ENCODE measurements around the gene YWHAQ. TPM values are rescaled to one million over a fixed set of nuclear protein-coding genes. Genes with fewer than 3 reads are reported as not detected.

Gene YWHAQ
- total RNA-seq, 2 experiments from 2014 or later = 370 to 508 TPM

- H3K36me3 Mint-ChIP-seq (ENCODE audit: low read depth) = no peaks in the 10 kb centered on the region
- peak overlapping the region; percentile 43 for H3K27ac Mint-ChIP-seq
- intact Hi-C loops (cut with DNase I, micrococcal nuclease) = loop anchor here (1.0 to 2.0 kb wide), 9 partner anchors 13 to 99 kb away; partner anchors contain the start of gene ADAM17 (in 1 of the 2)
- H3K27me3 Mint-ChIP-seq = peaks cover 10% of the 10 kb centered on the region
- no peaks in the 10 kb centered on the region for H3K9me3 Mint-ChIP-seq (ENCODE audit: low read depth)
- no peak overlapping the region for H3K4me3 Mint-ChIP-seq
- ChIA-PET CTCF (interaction anchor here (0.8 to 1.0 kb wide), 2 partner anchors 50 to 58 kb away, joined by 3 to 4 read pairs; no protein-coding TSS in a partner anchor), POLR2A (interaction anchor here (0.6 to 1.7 kb wide), 6 partner anchors 13 to 115 kb away, joined by 3 to 8 read pairs (median 4); partner anchors contain the start of gene YWHAQ)
- peaks cover 47% of the 10 kb centered on the region for H3K4me1 Mint-ChIP-seq
- DNase-seq (no peak), ATAC-seq (no peak)
Observed at GRCh38 chr2:9654452-9655100, 23.8 kb upstream of the YWHAQ start.

DNA sequence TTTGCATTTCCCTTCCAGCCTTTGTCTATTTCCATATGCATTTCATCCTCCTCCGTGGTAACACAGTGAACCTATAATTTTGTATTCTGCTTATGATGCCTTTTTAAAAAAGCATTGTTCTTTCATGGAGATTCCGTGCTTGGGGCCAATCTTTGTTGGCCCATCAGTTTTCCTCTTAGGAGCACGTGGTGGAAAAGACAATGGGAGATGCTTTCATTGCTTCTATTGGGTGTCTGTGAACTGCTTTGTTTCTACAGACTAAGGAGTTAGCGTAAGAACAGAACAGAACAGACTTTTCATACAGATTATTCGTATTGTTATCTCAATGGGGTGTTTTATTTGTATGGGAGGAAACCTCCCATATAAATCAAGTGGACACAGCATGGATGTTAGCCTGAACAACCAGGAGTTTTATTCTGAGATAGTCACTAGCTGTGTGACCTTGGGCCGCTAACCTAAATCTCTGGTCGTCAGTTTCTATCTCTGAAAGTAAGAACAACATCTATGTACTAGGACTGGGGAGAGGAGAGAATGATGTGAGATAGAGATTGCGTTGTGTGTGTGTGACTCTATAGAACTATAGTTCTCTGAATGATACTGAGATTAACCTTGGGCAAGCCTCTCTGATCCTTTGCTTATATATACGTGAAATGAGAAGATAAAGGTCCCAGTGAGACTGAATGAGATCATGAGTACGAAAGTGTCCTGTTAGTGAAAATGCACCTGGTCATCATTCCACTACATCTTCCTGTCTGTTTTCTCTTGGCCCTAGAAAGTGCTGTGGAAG is 22.9 kb upstream of the YWHAQ start:
- Mint-ChIP-seq H3K27me3 (peaks cover 10% of the 10 kb centered on the region), H3K4me1 (peaks cover 47% of the 10 kb centered on the region), H3K27ac (no peak overlapping the region), H3K9me3 (ENCODE audit: low read depth) (no peaks in the 10 kb centered on the region), H3K4me3 (no peak overlapping the region), H3K36me3 (ENCODE audit: low read depth) (no peaks in the 10 kb centered on the region)
- DNase-seq (no peak), ATAC-seq (peak; percentile 5)
- CTCF ChIA-PET = no interaction called here
- POLR2A ChIA-PET = interaction anchor here (1.1 kb wide), 1 partner anchor 46 kb away, joined by 3 read pairs; no protein-coding TSS in a partner anchor
- intact Hi-C loops (cut with DNase I, micrococcal nuclease) = loop anchor here in 1 of 2 experiments (2.0 kb wide), 1 partner anchor 13 kb away; no protein-coding TSS in a partner anchor

DNA sequence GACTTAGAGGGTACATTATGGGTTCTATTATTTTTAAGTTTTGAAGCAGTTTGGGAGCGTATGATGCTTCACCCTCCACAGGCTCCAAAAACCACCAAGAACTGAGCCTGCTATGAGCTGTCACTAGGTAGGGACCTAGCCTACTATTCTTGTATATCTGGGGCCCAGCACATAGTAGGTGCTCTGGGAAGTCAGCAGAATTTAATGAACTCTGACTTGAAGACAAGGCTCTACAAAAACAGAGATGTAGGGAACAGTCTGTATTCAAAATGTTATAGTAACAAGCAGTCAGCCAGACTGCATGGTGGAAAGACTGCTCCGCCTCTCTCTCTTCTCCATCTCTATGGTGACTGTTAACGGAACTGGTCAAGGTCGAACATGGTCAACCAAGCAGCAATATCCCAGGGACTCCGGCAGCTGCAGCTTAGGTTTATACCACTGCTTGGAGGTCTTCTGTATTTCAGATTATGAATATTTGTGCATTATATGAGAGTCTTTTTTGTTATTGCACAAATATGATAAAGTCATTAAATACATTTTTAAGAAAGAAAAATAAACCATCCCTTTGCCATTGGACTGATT is 22.2 kb upstream of the YWHAQ start:
- DNase-seq (no peak), ATAC-seq (no peak)
- CTCF ChIA-PET = no interaction called here
- peaks cover 47% of the 10 kb centered on the region for H3K4me1 Mint-ChIP-seq
- H3K27me3 Mint-ChIP-seq = peaks cover 10% of the 10 kb centered on the region
- no peak overlapping the region for H3K27ac Mint-ChIP-seq
- H3K9me3 Mint-ChIP-seq (ENCODE audit: low read depth) = no peaks in the 10 kb centered on the region
- no peak overlapping the region for H3K4me3 Mint-ChIP-seq
- POLR2A ChIA-PET = no interaction called here
- intact Hi-C loops (cut with DNase I, micrococcal nuclease) = no loop called here
- H3K36me3 Mint-ChIP-seq (ENCODE audit: low read depth) = no peaks in the 10 kb centered on the region

- intact Hi-C loops (cut with DNase I, micrococcal nuclease) = no loop called here
- ChIA-PET POLR2A (no interaction called here), CTCF (no interaction called here)
- Mint-ChIP-seq H3K4me3 (no peak overlapping the region), H3K9me3 (ENCODE audit: low read depth) (no peaks in the 10 kb centered on the region), H3K27ac (no peak overlapping the region), H3K36me3 (ENCODE audit: low read depth) (no peaks in the 10 kb centered on the region), H3K4me1 (peaks cover 44% of the 10 kb centered on the region), H3K27me3 (peaks cover 10% of the 10 kb centered on the region)
- ATAC-seq (no peak), DNase-seq (no peak)
Observed at GRCh38 chr2:9652267-9652666, 21.5 kb upstream of the YWHAQ start.

DNA sequence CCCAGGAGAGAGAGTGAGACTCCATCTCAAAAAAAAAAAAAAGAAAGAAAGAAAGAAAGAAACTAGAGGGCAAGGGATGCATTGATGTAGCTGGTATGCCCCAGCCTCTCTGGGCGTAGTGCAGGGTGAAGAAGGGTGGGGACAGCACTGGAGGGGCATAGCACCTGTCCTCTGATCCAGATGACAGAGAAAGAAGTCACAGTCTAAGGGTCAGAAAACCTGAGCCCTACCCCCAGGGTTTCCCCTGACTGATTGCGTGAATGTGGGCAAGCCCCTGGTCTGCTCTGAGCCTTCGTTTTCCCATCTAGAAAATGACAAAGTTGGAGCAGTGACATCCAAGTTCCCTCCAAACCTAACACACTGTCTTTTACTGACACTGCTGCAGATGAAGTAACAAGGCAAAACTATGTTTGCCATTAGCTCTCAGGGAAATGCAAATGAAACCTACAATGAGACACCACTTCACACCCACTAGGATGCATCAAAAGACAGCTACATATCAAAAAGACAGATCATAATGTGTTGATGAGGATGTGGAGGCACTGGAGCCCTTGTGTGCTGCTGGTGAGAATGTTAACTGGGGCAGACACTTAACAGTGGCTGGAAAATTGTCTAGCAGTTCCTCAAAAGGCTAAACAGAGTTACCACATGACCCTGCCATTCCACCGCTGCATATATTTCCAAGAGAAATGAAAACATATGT is 19.5 kb upstream of the YWHAQ start:
- peaks cover 10% of the 10 kb centered on the region for H3K27me3 Mint-ChIP-seq
- ATAC-seq (peak; percentile 52), DNase-seq (no peak)
- intact Hi-C loops (cut with DNase I, micrococcal nuclease) = no loop called here
- peaks cover 25% of the 10 kb centered on the region for H3K4me1 Mint-ChIP-seq
- H3K36me3 Mint-ChIP-seq (ENCODE audit: low read depth) = no peaks in the 10 kb centered on the region
- no peak overlapping the region for H3K27ac Mint-ChIP-seq
- ChIA-PET CTCF (interaction anchor here (0.8 kb wide), 1 partner anchor 81 kb away, joined by 3 read pairs; no protein-coding TSS in a partner anchor), POLR2A (no interaction called here)
- no peak overlapping the region for H3K4me3 Mint-ChIP-seq
- no peaks in the 10 kb centered on the region for H3K9me3 Mint-ChIP-seq (ENCODE audit: low read depth)

GRCh38 chr2:9649261-9649660 is 18.5 kb upstream of the YWHAQ start:
- intact Hi-C loops (cut with DNase I, micrococcal nuclease) = no loop called here
- H3K9me3 Mint-ChIP-seq (ENCODE audit: low read depth) = no peaks in the 10 kb centered on the region
- H3K4me3 Mint-ChIP-seq = no peak overlapping the region
- DNase-seq (no peak), ATAC-seq (no peak)
- peaks cover 10% of the 10 kb centered on the region for H3K27me3 Mint-ChIP-seq
- H3K4me1 Mint-ChIP-seq = peaks cover 16% of the 10 kb centered on the region
- H3K36me3 Mint-ChIP-seq (ENCODE audit: low read depth) = no peaks in the 10 kb centered on the region
- POLR2A ChIA-PET = no interaction called here
- no peak overlapping the region for H3K27ac Mint-ChIP-seq
- CTCF ChIA-PET = no interaction called here

- H3K36me3 Mint-ChIP-seq (ENCODE audit: low read depth) = no peaks in the 10 kb centered on the region
- peaks cover 7% of the 10 kb centered on the region for H3K27me3 Mint-ChIP-seq
- H3K4me1 Mint-ChIP-seq = peaks cover 12% of the 10 kb centered on the region
- intact Hi-C loops (cut with DNase I, micrococcal nuclease) = no loop called here
- H3K9me3 Mint-ChIP-seq (ENCODE audit: low read depth) = no peaks in the 10 kb centered on the region
- no peak for ATAC-seq
- POLR2A ChIA-PET = no interaction called here
- H3K4me3 Mint-ChIP-seq = no peak overlapping the region
- H3K27ac Mint-ChIP-seq = no peak overlapping the region
- no peak for DNase-seq
- CTCF ChIA-PET = no interaction called here
Observed at GRCh38 chr2:9648821-9649220, 18.0 kb upstream of the YWHAQ start.

GRCh38 chr2:9647884-9648283 is 17.1 kb upstream of the YWHAQ start:
- Mint-ChIP-seq H3K4me1 (peaks cover 13% of the 10 kb centered on the region), H3K27ac (no peak overlapping the region), H3K9me3 (ENCODE audit: low read depth) (no peaks in the 10 kb centered on the region), H3K4me3 (no peak overlapping the region), H3K36me3 (ENCODE audit: low read depth) (no peaks in the 10 kb centered on the region), H3K27me3 (peaks cover 6% of the 10 kb centered on the region)
- ChIA-PET POLR2A (no interaction called here), CTCF (interaction anchor here (1.1 kb wide), 1 partner anchor 53 kb away, joined by 3 read pairs; no protein-coding TSS in a partner anchor)
- no peak for ATAC-seq
- intact Hi-C loops (cut with DNase I, micrococcal nuclease) = no loop called here
- DNase-seq = no peak

DNA sequence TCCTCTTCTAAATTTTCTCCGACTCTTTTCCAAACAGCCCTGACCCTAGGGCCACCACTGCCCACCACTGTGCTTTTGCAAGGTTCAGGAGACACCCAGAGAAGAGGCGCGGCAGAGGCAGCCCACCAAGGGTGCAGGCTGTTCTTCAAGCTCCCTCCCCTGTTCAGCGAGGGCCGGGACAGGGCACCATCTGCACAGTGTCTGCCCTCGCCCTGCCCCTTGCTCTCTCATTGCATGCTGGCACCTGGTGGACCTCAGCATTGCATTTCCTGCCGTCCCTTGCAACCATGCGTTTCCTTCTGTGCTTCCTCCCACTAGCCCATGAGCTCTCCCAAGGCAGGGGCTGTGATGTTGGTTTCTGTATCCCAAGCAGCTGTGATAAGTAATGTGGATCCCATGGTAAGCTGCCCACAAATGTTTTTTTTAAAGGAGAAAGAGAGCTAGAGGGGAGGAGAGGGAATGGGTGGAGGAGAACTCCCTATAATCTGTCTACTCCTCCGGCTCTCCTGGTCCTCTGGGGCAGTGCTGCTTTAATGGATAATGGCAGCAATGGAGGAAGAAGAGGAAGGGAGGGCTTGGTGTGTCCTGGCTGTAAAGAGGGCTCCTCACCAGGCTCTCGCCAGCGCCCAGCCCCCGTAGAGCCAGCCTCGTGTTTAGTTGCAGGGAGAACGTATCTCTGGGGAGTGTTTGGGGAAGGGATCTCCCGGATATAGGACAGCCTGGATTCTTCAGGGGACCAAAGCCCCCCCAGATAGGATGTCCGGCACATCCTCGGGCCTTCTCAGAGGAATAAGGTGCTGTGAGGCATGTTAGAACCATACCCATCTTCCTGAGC is 15.6 kb upstream of the YWHAQ start:
- H3K9me3 Mint-ChIP-seq (ENCODE audit: low read depth) = no peaks in the 10 kb centered on the region
- peaks cover 20% of the 10 kb centered on the region for H3K4me1 Mint-ChIP-seq
- no peak overlapping the region for H3K4me3 Mint-ChIP-seq
- H3K27ac Mint-ChIP-seq = no peak overlapping the region
- ATAC-seq (no peak), DNase-seq (no peak)
- no peaks in the 10 kb centered on the region for H3K36me3 Mint-ChIP-seq (ENCODE audit: low read depth)
- POLR2A ChIA-PET = no interaction called here
- intact Hi-C loops (cut with DNase I, micrococcal nuclease) = no loop called here
- H3K27me3 Mint-ChIP-seq = no peaks in the 10 kb centered on the region
- CTCF ChIA-PET = no interaction called here

- DNase-seq (no peak), ATAC-seq (no peak)
- H3K27me3 Mint-ChIP-seq = peaks cover 2% of the 10 kb centered on the region
- H3K36me3 Mint-ChIP-seq (ENCODE audit: low read depth) = no peaks in the 10 kb centered on the region
- ChIA-PET POLR2A (no interaction called here), CTCF (no interaction called here)
- intact Hi-C loops (cut with DNase I, micrococcal nuclease) = no loop called here
- peaks cover 17% of the 10 kb centered on the region for H3K4me1 Mint-ChIP-seq
- no peak overlapping the region for H3K27ac Mint-ChIP-seq
- no peak overlapping the region for H3K4me3 Mint-ChIP-seq
- no peaks in the 10 kb centered on the region for H3K9me3 Mint-ChIP-seq (ENCODE audit: low read depth)
Observed at GRCh38 chr2:9644603-9645002, 13.8 kb upstream of the YWHAQ start.

DNA sequence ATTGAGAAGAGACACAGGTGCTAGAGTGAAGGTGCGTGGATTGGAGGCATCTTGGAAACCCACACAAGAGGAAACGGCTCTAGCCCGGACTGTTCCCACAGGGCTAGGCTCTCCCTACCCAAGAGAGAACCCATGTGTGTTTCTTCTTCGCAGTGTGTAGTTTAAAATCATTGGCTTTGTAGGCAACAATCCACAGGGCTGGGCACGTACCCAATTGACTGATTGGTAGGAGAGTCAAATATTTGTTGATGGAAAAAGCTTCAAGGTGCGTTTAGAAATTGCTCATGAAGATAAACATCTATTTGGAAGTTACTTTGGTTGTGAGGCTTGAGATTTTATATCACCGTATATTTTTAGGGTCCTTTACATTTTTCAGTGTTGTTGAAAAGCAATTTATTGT is 13.2 kb upstream of the YWHAQ start:
- Mint-ChIP-seq H3K27ac (no peak overlapping the region), H3K36me3 (ENCODE audit: low read depth) (no peaks in the 10 kb centered on the region), H3K27me3 (peaks cover 2% of the 10 kb centered on the region), H3K4me1 (peaks cover 17% of the 10 kb centered on the region), H3K4me3 (no peak overlapping the region), H3K9me3 (ENCODE audit: low read depth) (no peaks in the 10 kb centered on the region)
- POLR2A ChIA-PET = no interaction called here
- ATAC-seq = no peak
- CTCF ChIA-PET = no interaction called here
- no peak for DNase-seq
- intact Hi-C loops (cut with DNase I, micrococcal nuclease) = no loop called here

Data from activated CD4-positive, alpha-beta T cell treated with anti-CD3 and anti-CD28 coated beads for 36 hours (primary cell).